Natural killer cell (primary cell): ENCODE results near the gene AGO3. TPM values are rescaled to one million over a fixed set of nuclear protein-coding genes. Genes with fewer than 3 reads are reported as not detected.
A peak's percentile ranks its signal among the peaks of the same experiment; 100 is the strongest.

Experiments
- ATAC-seq, 3 donors: fragments of 150-1000 bp in 2 of 3; fragments of 200-7000 bp in 1 of 3; cut with Tn5 transposase; 1 replicate in 1 of 3; 2 replicates in 2 of 3; pipeline ENCODE4 v1.10.0; 2021; ENCODE audit warnings: mild to moderate bottlenecking in 2 of 3, moderate library complexity in 2 of 3
- DNase-seq, 2 donors: peaks; one replicate each; pipeline versions ENCODE4 v3.0.0 to v3.0.0-alpha.2; 2013 to 2021; ENCODE audit warnings: mixed read lengths in 1 of 2
- H3K27ac ChIP-seq: one replicate; pipeline ENCODE4 v1.5.1; 2013; ENCODE audit warnings: mild to moderate bottlenecking, low read length
- H3K27me3 ChIP-seq: one replicate; pipeline ENCODE4 v1.6.1; 2013; ENCODE audit warnings: low read length; ENCODE audit not compliant: control insufficient read depth, insufficient read depth
- H3K36me3 ChIP-seq: one replicate; pipeline ENCODE4 v1.6.1; 2013; ENCODE audit warnings: low read length; ENCODE audit not compliant: control insufficient read depth, insufficient read depth
- H3K4me1 ChIP-seq: one replicate; pipeline ENCODE4 v1.6.1; 2013; ENCODE audit warnings: low read length; ENCODE audit not compliant: control insufficient read depth, insufficient read depth
- H3K4me3 ChIP-seq: one replicate; pipeline ENCODE4 v1.5.1; 2013; ENCODE audit warnings: low read length
- H3K9me3 ChIP-seq: one replicate; pipeline ENCODE4 v1.6.1; 2013; ENCODE audit warnings: low read length; ENCODE audit not compliant: control insufficient read depth, insufficient read depth
- H3K27ac Mint-ChIP-seq, 2 donors: one replicate each; pipeline ENCODE4 v1.8.0; 2022; ENCODE audit warnings: mild to moderate bottlenecking in 2 of 2, mixed read lengths in 2 of 2, moderate library complexity in 1 of 2
- H3K27me3 Mint-ChIP-seq, 2 donors: one replicate each; pipeline ENCODE4 v1.8.0; 2022; ENCODE audit warnings: low read depth in 2 of 2, mixed read lengths in 2 of 2
- H3K36me3 Mint-ChIP-seq: one replicate; pipeline ENCODE4 v1.8.0; 2022; ENCODE audit warnings: mixed read lengths
- H3K4me1 Mint-ChIP-seq, 2 donors: one replicate each; pipeline ENCODE4 v1.8.0; 2022; ENCODE audit warnings: mixed read lengths in 2 of 2
- H3K4me3 Mint-ChIP-seq: one replicate; pipeline ENCODE4 v1.8.0; 2022; ENCODE audit warnings: mild to moderate bottlenecking, moderate library complexity, mixed read lengths
- H3K9me3 Mint-ChIP-seq, 2 donors: one replicate each; pipeline ENCODE4 v1.8.0; 2022; ENCODE audit warnings: mixed read lengths in 2 of 2
- WGBS: methylation state at CpG from one replicate; pipeline ENCODE4 v1.1.7; 2013; ENCODE audit warnings: missing lambda C conversion rate; ENCODE audit not compliant: insufficient coverage; 5-methylcytosine and 5-hydroxymethylcytosine counted together
- intact Hi-C: fragments of 100-400 bp; cut with micrococcal nuclease; formaldehyde crosslinking; loops from one replicate; pipeline ENCODE4 v1.14.2; 2022
- total RNA-seq, 4 donors: library from RNA; stranded (reverse); fragments of 120-200 nt in 1 of 4; gene quantifications; one replicate each; pipeline versions ENCODE4 v1.2.3 to v1.2.4, GENCODE V29; 2013 to 2022
- TF ChIP-seq, protein P1 (sequence below): fragments of 200-600 bp; IDR thresholded peaks from one replicate; pipeline ENCODE4 v1.8.0; 2022; ENCODE audit warnings: antibody characterized with exemption

The AGO3 gene
- total RNA-seq, 3 donors from 2014 or later (not counting 1 experiment from before 2014, with no cell fraction given): 36.5 to 49.6 (median 49.0) TPM

DNA sequence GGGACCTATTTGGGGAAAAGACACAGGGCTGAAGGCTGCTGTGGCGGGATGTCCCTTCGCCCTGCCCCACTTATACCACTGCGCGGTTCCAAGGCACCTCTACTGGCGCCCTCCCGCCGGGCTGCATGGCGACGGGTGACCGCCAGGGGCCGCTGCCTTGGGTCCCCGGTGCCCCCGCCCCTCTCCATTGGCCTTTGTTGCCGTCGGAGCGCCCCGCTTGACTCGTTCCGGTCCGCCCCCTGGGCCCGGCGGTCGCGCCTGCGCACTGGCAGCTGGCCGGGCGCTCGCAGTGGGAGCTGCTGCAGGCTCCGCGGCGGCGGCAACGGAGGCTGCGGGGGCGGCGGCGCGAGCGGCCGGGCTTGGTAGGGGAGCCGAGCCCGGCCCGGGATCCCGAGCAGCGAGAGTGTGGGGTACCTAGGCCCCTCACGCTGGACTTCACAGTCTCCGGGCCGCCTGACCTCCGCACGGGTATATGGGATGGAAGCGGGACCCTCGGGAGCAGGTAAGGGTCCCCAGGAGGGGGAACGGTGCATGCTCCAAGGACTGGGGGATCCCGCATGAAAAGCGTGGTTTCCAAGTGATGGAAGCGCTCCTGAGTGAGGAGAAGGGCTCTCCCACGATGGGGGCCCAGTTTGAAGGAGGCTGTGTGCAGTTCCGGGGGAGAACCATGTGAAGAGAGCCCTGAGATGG lies 47.8 kb upstream of the AGO3 start, which contains the start of gene AGO1:
Gene AGO1, plus strand, starts transcription at position 265 of the 690 bp plus-strand sequence. Its CDS starts 213 bp downstream, at position 478.
- H3K27ac Mint-ChIP-seq: peak within 1 kb of the TSS in 1 of 2 donors; percentile 3
- Histone ChIP-seq H3K9me3 (no peaks in the 10 kb centered on the region), H3K27ac (peak within 1 kb of the TSS; percentile 45), H3K4me1 (peaks cover 38% of the 10 kb centered on the region), H3K36me3 (no peaks in the 10 kb centered on the region), H3K27me3 (no peaks in the 10 kb centered on the region), H3K4me3 (peak within 1 kb of the TSS; percentile 98)
- DNase-seq (peak; percentile 96 to 98), ATAC-seq (peak; percentile 99 to 100 (median 99))
- whole genome bisulfite sequencing: under 1% methylated on average over 58 of the region's 58 CpGs
- peaks cover 30 to 46% of the 10 kb centered on the region in 2 donors for H3K4me1 Mint-ChIP-seq
- no peaks in the 10 kb centered on the region for H3K36me3 Mint-ChIP-seq
- intact Hi-C loops: loop anchor here (1.0 kb wide), 1 partner anchor 48 kb away; the partner anchor contains the start of gene AGO3
- H3K9me3 Mint-ChIP-seq: no peaks in the 10 kb centered on the region
- H3K4me3 Mint-ChIP-seq: peak within 1 kb of the TSS; percentile 93
- TF ChIP-seq, protein P1, sequence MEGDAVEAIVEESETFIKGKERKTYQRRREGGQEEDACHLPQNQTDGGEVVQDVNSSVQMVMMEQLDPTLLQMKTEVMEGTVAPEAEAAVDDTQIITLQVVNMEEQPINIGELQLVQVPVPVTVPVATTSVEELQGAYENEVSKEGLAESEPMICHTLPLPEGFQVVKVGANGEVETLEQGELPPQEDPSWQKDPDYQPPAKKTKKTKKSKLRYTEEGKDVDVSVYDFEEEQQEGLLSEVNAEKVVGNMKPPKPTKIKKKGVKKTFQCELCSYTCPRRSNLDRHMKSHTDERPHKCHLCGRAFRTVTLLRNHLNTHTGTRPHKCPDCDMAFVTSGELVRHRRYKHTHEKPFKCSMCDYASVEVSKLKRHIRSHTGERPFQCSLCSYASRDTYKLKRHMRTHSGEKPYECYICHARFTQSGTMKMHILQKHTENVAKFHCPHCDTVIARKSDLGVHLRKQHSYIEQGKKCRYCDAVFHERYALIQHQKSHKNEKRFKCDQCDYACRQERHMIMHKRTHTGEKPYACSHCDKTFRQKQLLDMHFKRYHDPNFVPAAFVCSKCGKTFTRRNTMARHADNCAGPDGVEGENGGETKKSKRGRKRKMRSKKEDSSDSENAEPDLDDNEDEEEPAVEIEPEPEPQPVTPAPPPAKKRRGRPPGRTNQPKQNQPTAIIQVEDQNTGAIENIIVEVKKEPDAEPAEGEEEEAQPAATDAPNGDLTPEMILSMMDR: peak; percentile 94
- no peaks in the 10 kb centered on the region for H3K27me3 Mint-ChIP-seq

DNA sequence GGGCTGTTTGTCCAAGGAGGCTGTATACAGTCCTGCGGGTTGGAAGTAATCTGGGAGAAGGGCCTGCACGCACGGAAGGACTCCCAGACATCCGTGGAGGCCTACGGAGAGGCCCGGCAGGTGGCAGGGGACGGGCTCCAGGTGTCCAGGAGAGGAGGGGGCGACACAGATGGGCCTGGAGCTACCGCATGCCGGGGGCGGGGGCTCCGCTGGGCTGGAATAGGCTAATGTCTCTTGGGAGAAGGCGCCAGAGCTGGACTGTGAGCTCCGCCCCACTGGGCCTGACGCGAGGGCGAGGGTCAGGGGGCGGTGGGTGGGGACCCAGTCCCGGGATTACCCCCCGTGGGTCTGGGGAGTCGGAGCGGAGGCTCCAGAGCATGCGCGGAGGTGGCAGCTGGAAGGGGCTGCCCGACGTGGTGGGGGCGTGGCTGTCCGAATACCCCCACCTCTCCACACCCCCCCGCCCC lies 47.2 kb upstream of the AGO3 start:
- DNase-seq: peak; percentile 28 to 69
- H3K36me3 Mint-ChIP-seq: peaks cover 4% of the 10 kb centered on the region
- no peaks in the 10 kb centered on the region for H3K27me3 Mint-ChIP-seq
- no peaks in the 10 kb centered on the region for H3K27me3 ChIP-seq
- H3K9me3 Mint-ChIP-seq: no peaks in the 10 kb centered on the region
- TF ChIP-seq, protein P1: no peak
- H3K9me3 ChIP-seq: no peaks in the 10 kb centered on the region
- no peaks in the 10 kb centered on the region for H3K36me3 ChIP-seq
- peak overlapping the region; percentile 93 for H3K4me3 Mint-ChIP-seq
- WGBS: 1% methylated on average over 24 of the region's 29 CpGs
- H3K4me3 ChIP-seq: peak overlapping the region; percentile 98
- no peak for ATAC-seq
- H3K27ac ChIP-seq: peak overlapping the region; percentile 45
- H3K4me1 ChIP-seq: peaks cover 38% of the 10 kb centered on the region
- peak overlapping the region in 1 of 2 donors; percentile 3 for H3K27ac Mint-ChIP-seq
- intact Hi-C loops: loop anchor here (1.0 kb wide), 1 partner anchor 48 kb away; the partner anchor contains the start of gene AGO3
- H3K4me1 Mint-ChIP-seq: peaks cover 34 to 46% of the 10 kb centered on the region in 2 donors

DNA sequence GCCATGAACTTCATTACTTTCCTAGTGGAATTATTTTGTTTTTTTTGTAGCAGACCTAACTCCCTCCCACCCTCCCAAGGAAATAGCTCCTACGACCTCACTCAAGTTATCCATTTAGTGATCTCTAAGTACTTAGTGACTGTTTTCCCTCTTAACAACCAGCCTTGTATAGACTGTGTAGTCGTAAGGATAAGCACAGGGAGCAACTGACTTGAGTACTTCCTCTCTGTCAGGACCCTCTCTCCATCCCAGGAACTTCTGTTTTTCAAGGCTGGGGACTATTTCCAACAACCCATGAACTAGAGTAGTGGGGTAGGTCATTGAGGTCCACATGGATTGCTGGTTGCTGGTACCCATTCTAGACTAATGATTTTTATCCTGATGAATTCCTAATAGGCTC lies 46.0 kb upstream of the AGO3 start:
- TF ChIP-seq, protein P1: no peak
- Histone ChIP-seq H3K4me3 (no peak overlapping the region), H3K27ac (no peak overlapping the region), H3K36me3 (peaks cover 2% of the 10 kb centered on the region), H3K27me3 (no peaks in the 10 kb centered on the region), H3K4me1 (peaks cover 38% of the 10 kb centered on the region), H3K9me3 (no peaks in the 10 kb centered on the region)
- intact Hi-C loops: no loop called here
- peaks cover 7% of the 10 kb centered on the region for H3K36me3 Mint-ChIP-seq
- peaks cover 35 to 46% of the 10 kb centered on the region in 2 donors for H3K4me1 Mint-ChIP-seq
- 56% methylated on average over 1 of the region's 2 CpGs for WGBS
- peak overlapping the region; percentile 35 for H3K4me3 Mint-ChIP-seq
- no peaks in the 10 kb centered on the region for H3K9me3 Mint-ChIP-seq
- ATAC-seq (no peak), DNase-seq (no peak)
- no peaks in the 10 kb centered on the region for H3K27me3 Mint-ChIP-seq
- no peak overlapping the region for H3K27ac Mint-ChIP-seq
